Measurements from ENCODE around the gene TAC1.
"Not testable (repeated sequence)": the region's sequence is repeated elsewhere in the genome, so short reads cannot be mapped to it uniquely, and the experiment has no call there.

Gene TAC1

GRCh38 chr7:97731736-97732564 is at the start of gene TAC1:
Gene TAC1, plus strand, starts transcription at chr7:97732086. Its CDS starts 527 bp downstream, at chr7:97732613.
- DNase-seq, result no peak

GRCh38 chr7:97685952-97686351 is 45.9 kb upstream of the TAC1 start:
- no peak for DNase-seq

- DNase-seq, result no peak
Measured at GRCh38 chr7:97693586-97693985, 38.3 kb upstream of the TAC1 start.

GRCh38 chr7:97694355-97694754 is 37.5 kb upstream of the TAC1 start:
- DNase-seq, result no peak

- DNase-seq, result no peak
Measured at GRCh38 chr7:97697396-97697795, 34.5 kb upstream of the TAC1 start.

GRCh38 chr7:97722386-97722785 is 9.5 kb upstream of the TAC1 start:
- DNase-seq, result no peak

GRCh38 chr7:97732565-97733275 is 834 bp downstream of the TAC1 start:
- DNase-seq, result no peak

GRCh38 chr7:97733276-97734161 is 1.6 kb downstream of the TAC1 start:
- no peak for DNase-seq

GRCh38 chr7:97734255-97734654 is 2.4 kb downstream of the TAC1 start:
- no peak for DNase-seq

- DNase-seq, result no peak
Measured at GRCh38 chr7:97735075-97735474, 3.2 kb downstream of the TAC1 start.

- no peak for DNase-seq
Measured at GRCh38 chr7:97748482-97748881, 16.6 kb downstream of the TAC1 start.

- no peak for DNase-seq
Measured at GRCh38 chr7:97751566-97751965, 19.7 kb downstream of the TAC1 start.

- DNase-seq, result no peak
Measured at GRCh38 chr7:97752215-97752614, 20.3 kb downstream of the TAC1 start.

- no peak for DNase-seq
Measured at GRCh38 chr7:97757824-97758223, 25.9 kb downstream of the TAC1 start.

GRCh38 chr7:97770850-97771249 is 39.0 kb downstream of the TAC1 start:
- DNase-seq, result no peak

- DNase-seq, result no peak
Measured at GRCh38 chr7:97771576-97771975, 39.7 kb downstream of the TAC1 start.

GRCh38 chr7:97772045-97772901 is 40.4 kb downstream of the TAC1 start:
- no peak for DNase-seq

GRCh38 chr7:97786398-97786797 is 54.5 kb downstream of the TAC1 start:
- DNase-seq, result not testable (repeated sequence)

Data from NCI-H2171 treated with DMSO at 0.1 percent for 48 hours (cell line).